Immature natural killer cell (primary cell): ENCODE data around the gene ZNF205. TPM values are rescaled to one million over a fixed set of nuclear protein-coding genes. Genes with fewer than 3 reads are reported as not detected.

Experiments
- DNase-seq, 3 donors: peaks; one replicate each; pipeline ENCODE4 v3.0.0; 2022; ENCODE audit warnings: mixed read lengths in 1 of 3
- H3K27ac Mint-ChIP-seq, 6 donors: one replicate each; pipeline ENCODE4 v1.8.0; 2020; ENCODE audit warnings: mixed read lengths in 6 of 6, mild to moderate bottlenecking in 5 of 6, inconsistent platforms in 4 of 6, moderate library complexity in 3 of 6
- H3K27me3 Mint-ChIP-seq, 3 donors: one replicate each; pipeline ENCODE4 v1.8.0; 2020 to 2021; ENCODE audit warnings: low read depth in 3 of 3, mild to moderate bottlenecking in 3 of 3, mixed read lengths in 3 of 3, moderate library complexity in 3 of 3, inconsistent platforms in 1 of 3
- H3K36me3 Mint-ChIP-seq, 3 donors: one replicate each; pipeline ENCODE4 v1.8.0; 2020; ENCODE audit warnings: mixed read lengths in 3 of 3, inconsistent platforms in 2 of 3, mild to moderate bottlenecking in 2 of 3
- H3K4me1 Mint-ChIP-seq, 2 donors: one replicate each; pipeline ENCODE4 v1.8.0; 2020; ENCODE audit warnings: inconsistent platforms in 2 of 2, mild to moderate bottlenecking in 2 of 2, mixed read lengths in 2 of 2, moderate library complexity in 1 of 2
- H3K4me3 Mint-ChIP-seq, 5 donors: one replicate each; pipeline ENCODE4 v1.8.0; 2020; ENCODE audit warnings: mild to moderate bottlenecking in 5 of 5, mixed read lengths in 5 of 5, inconsistent platforms in 3 of 5, moderate library complexity in 3 of 5
- H3K9me3 Mint-ChIP-seq, 6 donors: one replicate each; pipeline ENCODE4 v1.8.0; 2020; ENCODE audit warnings: mild to moderate bottlenecking in 6 of 6, mixed read lengths in 6 of 6, inconsistent platforms in 4 of 6, moderate library complexity in 3 of 6
- polyA plus RNA-seq, 3 donors: library from polyadenylated mRNA; unstranded; fragments of 300-500 nt; fragmentation: Illumina TruSeq; gene quantifications; one replicate each; pipeline ENCODE4 v1.2.3, GENCODE V29; 2021

Gene ZNF205
- polyA plus RNA-seq, 3 donors from 2014 or later, result 0.13 TPM; not detected in 2

GRCh38 chr16:3145151-3145550 lies 32.8 kb downstream of the ZNF205 start:
- Mint-ChIP-seq H3K27me3 (peaks cover 5 to 7% (median 5%) of the 10 kb centered on the region in 3 donors), H3K27ac (no peak overlapping the region), H3K4me1 (peaks cover 9 to 11% of the 10 kb centered on the region in 2 donors), H3K4me3 (no peak overlapping the region), H3K9me3 (no peaks in the 10 kb centered on the region), H3K36me3 (peaks cover 5 to 6% (median 6%) of the 10 kb centered on the region in 3 donors)
- DNase-seq, result no peak

- no peak overlapping the region for H3K27ac Mint-ChIP-seq
- DNase-seq, result no peak
- no peaks in the 10 kb centered on the region for H3K9me3 Mint-ChIP-seq
- H3K4me1 Mint-ChIP-seq, result peaks cover 11 to 15% of the 10 kb centered on the region in 2 donors
- peaks cover 9 to 12% (median 10%) of the 10 kb centered on the region in 3 donors for H3K27me3 Mint-ChIP-seq
- peaks cover 5 to 6% (median 6%) of the 10 kb centered on the region in 3 donors for H3K36me3 Mint-ChIP-seq
- H3K4me3 Mint-ChIP-seq, result no peak overlapping the region
Observed at GRCh38 chr16:3145660-3146059, 33.3 kb downstream of the ZNF205 start.

DNA sequence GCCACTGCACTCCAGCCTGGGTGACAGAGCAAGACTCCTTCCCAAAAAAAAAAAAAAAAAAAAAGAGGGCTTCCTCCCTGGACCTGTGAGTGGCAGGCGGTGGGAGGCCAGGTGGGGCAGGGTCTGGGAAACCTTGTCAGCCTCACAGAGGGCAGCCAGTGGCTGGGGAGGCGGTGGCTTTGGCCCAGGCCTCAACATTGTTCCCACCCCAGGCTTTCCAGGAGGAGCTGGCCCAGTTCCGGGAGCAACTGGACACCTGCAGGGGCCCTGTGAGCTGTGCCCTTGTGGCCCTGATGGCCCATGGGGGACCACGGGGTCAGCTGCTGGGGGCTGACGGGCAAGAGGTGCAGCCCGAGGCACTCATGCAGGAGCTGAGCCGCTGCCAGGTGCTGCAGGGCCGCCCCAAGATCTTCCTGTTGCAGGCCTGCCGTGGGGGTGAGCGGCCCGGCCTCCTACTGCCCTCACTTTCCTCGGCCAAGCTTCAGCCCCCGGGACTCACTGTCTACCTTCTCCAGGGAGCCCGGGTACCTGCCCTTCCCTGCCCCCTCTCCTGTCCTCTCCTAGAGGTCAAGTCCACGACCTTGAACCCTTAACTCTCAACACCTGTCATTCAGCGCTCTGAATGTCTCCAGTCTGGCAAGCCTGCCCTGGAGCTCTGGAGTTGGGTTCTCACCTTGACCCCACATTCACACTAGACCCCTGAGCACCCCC lies 34.8 kb downstream of the ZNF205 start:
- Mint-ChIP-seq H3K9me3 (no peaks in the 10 kb centered on the region), H3K4me1 (peaks cover 21 to 30% of the 10 kb centered on the region in 2 donors), H3K27me3 (peaks cover 19 to 23% (median 19%) of the 10 kb centered on the region in 3 donors), H3K36me3 (peaks cover 3 to 4% (median 3%) of the 10 kb centered on the region in 3 donors), H3K4me3 (no peak overlapping the region), H3K27ac (no peak overlapping the region)
- DNase-seq, result no peak

DNA sequence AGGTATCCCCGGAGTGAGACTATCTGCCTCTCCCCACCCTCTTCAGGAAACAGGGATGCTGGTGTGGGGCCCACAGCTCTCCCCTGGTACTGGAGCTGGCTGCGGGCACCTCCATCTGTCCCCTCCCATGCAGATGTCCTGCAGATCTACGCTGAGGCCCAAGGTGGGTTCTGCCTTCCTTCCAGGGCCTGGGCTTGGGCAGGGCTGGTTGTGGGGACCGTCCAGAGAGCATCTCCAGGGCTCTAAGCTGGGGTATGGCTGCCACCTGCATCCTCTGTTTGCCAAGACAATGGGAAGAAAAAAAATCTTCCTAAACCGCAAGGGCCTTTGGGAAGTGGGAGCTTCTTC lies 35.3 kb downstream of the ZNF205 start:
- Mint-ChIP-seq H3K4me1 (peaks cover 26 to 36% of the 10 kb centered on the region in 2 donors), H3K27ac (no peak overlapping the region), H3K36me3 (no peaks in the 10 kb centered on the region), H3K4me3 (no peak overlapping the region), H3K9me3 (no peaks in the 10 kb centered on the region), H3K27me3 (peaks cover 24 to 28% (median 25%) of the 10 kb centered on the region in 3 donors)
- no peak for DNase-seq

GRCh38 chr16:3148256-3149192 lies 36.1 kb downstream of the ZNF205 start:
- H3K9me3 Mint-ChIP-seq, result no peaks in the 10 kb centered on the region
- H3K4me3 Mint-ChIP-seq, result peak overlapping the region; percentile 65 to 94 (median 86)
- H3K27me3 Mint-ChIP-seq, result peaks cover 26 to 30% (median 27%) of the 10 kb centered on the region in 3 donors
- H3K27ac Mint-ChIP-seq, result peak overlapping the region in 5 of 6 donors; percentile 20 to 92 (median 57)
- DNase-seq, result no peak
- no peaks in the 10 kb centered on the region for H3K36me3 Mint-ChIP-seq
- H3K4me1 Mint-ChIP-seq, result peaks cover 28 to 39% of the 10 kb centered on the region in 2 donors

GRCh38 chr16:3149193-3149530 lies 36.8 kb downstream of the ZNF205 start:
- Mint-ChIP-seq H3K27me3 (peaks cover 26 to 32% (median 28%) of the 10 kb centered on the region in 3 donors), H3K9me3 (no peaks in the 10 kb centered on the region), H3K4me1 (peaks cover 29 to 39% of the 10 kb centered on the region in 2 donors), H3K4me3 (peak overlapping the region; percentile 65 to 94 (median 86)), H3K27ac (peak overlapping the region in 5 of 6 donors; percentile 20 to 92 (median 57)), H3K36me3 (no peaks in the 10 kb centered on the region)
- DNase-seq, result no peak

DNA sequence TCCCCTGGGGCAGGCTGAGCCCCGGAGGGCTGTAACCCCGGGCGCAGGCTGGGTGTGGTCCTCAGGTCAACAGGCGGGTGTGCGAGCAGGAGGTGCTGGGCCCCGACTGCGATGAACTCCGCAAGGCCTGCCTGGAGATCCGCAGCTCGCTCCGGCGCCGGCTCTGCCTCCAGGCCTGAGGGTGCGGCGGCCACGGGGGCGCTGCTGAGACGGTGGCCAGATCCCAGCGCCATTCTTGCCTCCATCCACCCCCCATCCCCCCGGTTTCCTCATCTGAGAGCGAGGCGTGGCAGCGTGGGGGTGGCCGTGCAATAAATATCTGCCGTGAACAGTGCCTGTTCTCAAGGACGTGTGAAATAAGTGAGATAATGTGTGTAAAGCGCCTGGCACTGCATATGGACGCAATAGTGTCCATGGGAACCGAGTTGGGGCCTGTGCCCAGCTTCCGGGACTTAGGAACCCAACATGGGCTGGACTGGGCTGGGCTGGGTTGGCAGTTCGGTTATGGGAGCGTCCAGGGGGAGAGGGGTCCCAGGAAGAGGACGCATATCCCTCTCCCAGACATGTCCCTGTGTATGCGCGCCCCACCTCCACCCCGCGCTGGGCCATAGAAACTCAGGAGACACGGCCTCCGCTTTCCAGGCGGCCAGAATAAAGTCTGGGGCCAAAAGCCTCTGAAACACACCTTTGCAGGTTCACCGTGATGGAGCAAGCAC lies 37.4 kb downstream of the ZNF205 start:
- H3K27me3 Mint-ChIP-seq, result peaks cover 26 to 33% (median 28%) of the 10 kb centered on the region in 3 donors
- H3K9me3 Mint-ChIP-seq, result no peaks in the 10 kb centered on the region
- H3K4me1 Mint-ChIP-seq, result peaks cover 30 to 39% of the 10 kb centered on the region in 2 donors
- H3K4me3 Mint-ChIP-seq, result peak overlapping the region; percentile 84 to 94 (median 88)
- H3K27ac Mint-ChIP-seq, result peak overlapping the region; percentile 72 to 92 (median 88)
- no peaks in the 10 kb centered on the region for H3K36me3 Mint-ChIP-seq
- peak; percentile 56 to 58 (median 56) for DNase-seq

GRCh38 chr16:3150346-3151218 lies 38.2 kb downstream of the ZNF205 start:
- peaks cover 26 to 33% (median 28%) of the 10 kb centered on the region in 3 donors for H3K27me3 Mint-ChIP-seq
- H3K36me3 Mint-ChIP-seq, result no peaks in the 10 kb centered on the region
- H3K9me3 Mint-ChIP-seq, result no peaks in the 10 kb centered on the region
- peak; percentile 96 to 97 (median 96) for DNase-seq
- H3K27ac Mint-ChIP-seq, result peak overlapping the region; percentile 72 to 95 (median 88)
- H3K4me3 Mint-ChIP-seq, result peak overlapping the region; percentile 88 to 96 (median 93)
- peaks cover 32 to 44% of the 10 kb centered on the region in 2 donors for H3K4me1 Mint-ChIP-seq

DNA sequence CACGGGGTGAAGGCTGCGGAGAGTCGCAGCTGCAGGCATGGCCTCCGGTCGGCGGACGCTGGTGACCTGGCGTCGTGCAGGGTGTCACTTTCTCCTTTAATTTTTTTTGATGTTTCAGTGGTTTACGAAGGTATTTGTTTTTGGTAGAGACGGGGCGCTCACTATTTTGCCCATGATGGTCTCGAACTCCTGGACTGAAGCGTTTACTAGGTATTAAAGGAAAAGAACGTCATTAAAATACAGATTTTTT lies 39.6 kb downstream of the ZNF205 start:
- H3K4me1 Mint-ChIP-seq, result peaks cover 32 to 45% of the 10 kb centered on the region in 2 donors
- H3K4me3 Mint-ChIP-seq, result peak overlapping the region; percentile 78 to 90 (median 82)
- H3K9me3 Mint-ChIP-seq, result no peaks in the 10 kb centered on the region
- H3K27ac Mint-ChIP-seq, result peak overlapping the region; percentile 85 to 93 (median 88)
- peak in 2 of 3 donors; percentile 35 to 36 for DNase-seq
- H3K27me3 Mint-ChIP-seq, result peaks cover 28 to 33% (median 30%) of the 10 kb centered on the region in 3 donors
- no peaks in the 10 kb centered on the region for H3K36me3 Mint-ChIP-seq

- Mint-ChIP-seq H3K4me1 (peaks cover 36 to 50% of the 10 kb centered on the region in 2 donors), H3K4me3 (peak overlapping the region; percentile 78 to 90 (median 82)), H3K27ac (peak overlapping the region; percentile 85 to 93 (median 88)), H3K36me3 (no peaks in the 10 kb centered on the region), H3K27me3 (peaks cover 30 to 37% (median 35%) of the 10 kb centered on the region in 3 donors), H3K9me3 (peaks cover 0 to 3% (median 0%) of the 10 kb centered on the region in 6 donors)
- DNase-seq, result peak; percentile 74 to 77 (median 76)
Observed at GRCh38 chr16:3152277-3152990, 40.0 kb downstream of the ZNF205 start.

- no peak for DNase-seq
- Mint-ChIP-seq H3K27me3 (peaks cover 34 to 42% (median 40%) of the 10 kb centered on the region in 3 donors), H3K4me3 (peak overlapping the region; percentile 78 to 90 (median 82)), H3K27ac (peak overlapping the region; percentile 85 to 93 (median 88)), H3K9me3 (peaks cover 0 to 5% (median 0%) of the 10 kb centered on the region in 6 donors), H3K36me3 (no peaks in the 10 kb centered on the region), H3K4me1 (peaks cover 42 to 55% of the 10 kb centered on the region in 2 donors)
Observed at GRCh38 chr16:3152991-3153368, 40.6 kb downstream of the ZNF205 start.

DNA sequence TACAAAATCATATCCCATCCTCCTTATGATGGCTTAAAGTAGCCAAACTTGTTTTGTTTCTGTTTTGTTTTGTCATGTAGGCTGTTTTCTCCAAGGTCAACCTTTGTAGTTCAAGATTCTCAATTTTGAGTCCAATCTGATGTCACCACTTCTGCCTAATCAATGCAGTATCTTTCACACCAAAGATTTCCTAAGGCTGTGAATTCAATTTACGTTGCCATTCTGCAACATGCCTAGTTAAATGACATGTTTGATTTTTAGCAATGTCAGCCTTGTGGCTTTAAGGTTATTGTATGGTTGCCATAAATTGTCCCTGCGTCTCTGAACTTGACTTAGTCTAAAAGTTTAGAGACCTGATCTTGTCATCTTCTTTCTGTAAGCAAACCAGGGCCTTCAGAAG lies 42.8 kb downstream of the ZNF205 start:
- Mint-ChIP-seq H3K27me3 (peaks cover 37 to 54% (median 50%) of the 10 kb centered on the region in 3 donors), H3K4me1 (peaks cover 51 to 59% of the 10 kb centered on the region in 2 donors), H3K27ac (peak overlapping the region; percentile 29 to 96 (median 85)), H3K9me3 (peaks cover 0 to 5% (median 0%) of the 10 kb centered on the region in 6 donors), H3K36me3 (no peaks in the 10 kb centered on the region), H3K4me3 (no peak overlapping the region)
- no peak for DNase-seq
